NCI-H774 (cell line): Measurements from ENCODE around the gene CLCN6.
A peak's percentile ranks its signal among the peaks of the same experiment; 100 is the strongest.

Source experiments
- DNase-seq: peaks from one replicate; lab custom pipeline; 2025; lab: John Stamatoyannopoulos, UW

The CLCN6 gene

GRCh38 chr1:11828511-11828910 is 22.5 kb downstream of the CLCN6 start:
- no peak for DNase-seq

GRCh38 chr1:11831945-11832725 is 26.1 kb downstream of the CLCN6 start:
- DNase-seq, result peak; percentile 70

GRCh38 chr1:11833497-11833896 is 27.5 kb downstream of the CLCN6 start:
- no peak for DNase-seq

GRCh38 chr1:11833900-11834299 is 27.9 kb downstream of the CLCN6 start:
- DNase-seq, result no peak

GRCh38 chr1:11835441-11836225 is 29.6 kb downstream of the CLCN6 start:
- DNase-seq, result no peak

GRCh38 chr1:11836955-11837766 is 31.2 kb downstream of the CLCN6 start:
- no peak for DNase-seq

- no peak for DNase-seq
Measured at GRCh38 chr1:11837767-11838348, 31.9 kb downstream of the CLCN6 start.

GRCh38 chr1:11838349-11839272 is 32.6 kb downstream of the CLCN6 start:
- DNase-seq, result peak; percentile 1

- DNase-seq, result no peak
Measured at GRCh38 chr1:11839727-11840705, 34.0 kb downstream of the CLCN6 start.

- peak; percentile 33 for DNase-seq
Measured at GRCh38 chr1:11841245-11842153, 35.5 kb downstream of the CLCN6 start.

GRCh38 chr1:11842154-11843041 is 36.4 kb downstream of the CLCN6 start:
- no peak for DNase-seq

GRCh38 chr1:11845641-11846335 is 39.8 kb downstream of the CLCN6 start:
- no peak for DNase-seq

- peak; percentile 61 for DNase-seq
Measured at GRCh38 chr1:11847667-11848372, 41.8 kb downstream of the CLCN6 start, which contains the start of gene NPPA. NPPA (minus strand) TSS chr1:11847783; CDS start chr1:11847684, 99 bp downstream.

GRCh38 chr1:11848373-11848700 is 42.3 kb downstream of the CLCN6 start:
- DNase-seq, result no peak

- DNase-seq, result no peak
Measured at GRCh38 chr1:11850156-11850555, 44.2 kb downstream of the CLCN6 start.

- no peak for DNase-seq
Measured at GRCh38 chr1:11851180-11851579, 45.2 kb downstream of the CLCN6 start.
